NOMO-1 treated with dmso at 0.1 percent for 144 hours (cell line): Measurements from ENCODE around the gene UGT3A2.

Experiments used
- DNase-seq: peaks from one replicate; lab custom pipeline; 2025; ENCODE audit not compliant: unreplicated experiment; lab: John Stamatoyannopoulos, UW

UGT3A2 gene

GRCh38 chr5:36066540-36067210 lies at the start of gene UGT3A2:
Gene UGT3A2, minus strand, starts transcription at chr5:36066882. Its CDS starts 93 bp downstream, at chr5:36066789.
- no peak for DNase-seq

GRCh38 chr5:36111238-36111637 lies 44.6 kb upstream of the UGT3A2 start:
- DNase-seq: no peak

GRCh38 chr5:36108758-36109460 lies 42.2 kb upstream of the UGT3A2 start:
- no peak for DNase-seq

GRCh38 chr5:36105819-36106218 lies 39.1 kb upstream of the UGT3A2 start:
- no peak for DNase-seq

GRCh38 chr5:36099748-36100147 lies 33.1 kb upstream of the UGT3A2 start:
- DNase-seq: no peak

GRCh38 chr5:36096486-36096885 lies 29.8 kb upstream of the UGT3A2 start:
- DNase-seq: no peak

GRCh38 chr5:36089989-36090388 lies 23.3 kb upstream of the UGT3A2 start:
- DNase-seq: no peak

GRCh38 chr5:36079200-36079781 lies 12.6 kb upstream of the UGT3A2 start:
- peak; percentile 57 for DNase-seq

- DNase-seq: no peak
Observed at GRCh38 chr5:36078430-36078829, 11.7 kb upstream of the UGT3A2 start.

GRCh38 chr5:36073595-36074216 lies 7.0 kb upstream of the UGT3A2 start:
- no peak for DNase-seq

- DNase-seq: no peak
Observed at GRCh38 chr5:36070687-36071571, 4.2 kb upstream of the UGT3A2 start.

GRCh38 chr5:36068751-36069281 lies 2.1 kb upstream of the UGT3A2 start:
- DNase-seq: no peak

GRCh38 chr5:36066001-36066539 lies 612 bp downstream of the UGT3A2 start:
- DNase-seq: no peak

GRCh38 chr5:36060420-36060887 lies 6.2 kb downstream of the UGT3A2 start:
- no peak for DNase-seq

- DNase-seq: no peak
Observed at GRCh38 chr5:36059571-36060419, 6.9 kb downstream of the UGT3A2 start.

- no peak for DNase-seq
Observed at GRCh38 chr5:36058776-36059175, 7.9 kb downstream of the UGT3A2 start.

GRCh38 chr5:36057386-36057785 lies 9.3 kb downstream of the UGT3A2 start:
- DNase-seq: no peak

- DNase-seq: no peak
Observed at GRCh38 chr5:36056422-36056821, 10.3 kb downstream of the UGT3A2 start.

- no peak for DNase-seq
Observed at GRCh38 chr5:36055984-36056383, 10.7 kb downstream of the UGT3A2 start.
